Calu3 (cell line): ENCODE data around the gene SMCHD1. TPM values are rescaled to one million over a fixed set of nuclear protein-coding genes. Genes with fewer than 3 reads are reported as not detected.
"Not testable (repeated sequence)": the region's sequence is repeated elsewhere in the genome, so short reads cannot be mapped to it uniquely, and the experiment has no call there.

Experiments used
- BruUV-seq: library from RNA; stranded (reverse); fragments of 400-500 nt; replicated peaks from 2 replicates; lab custom pipeline; 2021; lab: Mats Ljungman, UMichigan
- CTCF ChIA-PET: fragments of 300-600 bp; sonication (Branson Sonifier 250); formaldehyde crosslinking; loops from one replicate; lab custom pipeline; 2022; ENCODE audit warnings: antibody characterized with exemption; lab: Charles Lee
- DNase-seq: peaks from one replicate; pipeline ENCODE4 v3.0.0; 2022
- H3K27ac Mint-ChIP-seq: one replicate; pipeline ENCODE4 v1.8.0; 2022; ENCODE audit warnings: mixed read lengths; ENCODE audit not compliant: unreplicated experiment
- H3K27me3 Mint-ChIP-seq: one replicate; pipeline ENCODE4 v1.8.0; 2022; ENCODE audit warnings: mixed read lengths; ENCODE audit not compliant: unreplicated experiment
- H3K36me3 Mint-ChIP-seq: one replicate; pipeline ENCODE4 v1.8.0; 2022; ENCODE audit warnings: mild to moderate bottlenecking, moderate library complexity, mixed read lengths; ENCODE audit not compliant: insufficient read depth, unreplicated experiment
- H3K4me1 Mint-ChIP-seq: one replicate; pipeline ENCODE4 v1.8.0; 2022; ENCODE audit warnings: mild to moderate bottlenecking, low read depth, mixed read lengths; ENCODE audit not compliant: unreplicated experiment
- H3K4me3 Mint-ChIP-seq: one replicate; pipeline ENCODE4 v1.8.0; 2022; ENCODE audit warnings: mild to moderate bottlenecking, low read depth, moderate library complexity, mixed read lengths; ENCODE audit not compliant: unreplicated experiment
- H3K9me3 Mint-ChIP-seq: one replicate; pipeline ENCODE4 v1.8.0; 2022; ENCODE audit warnings: low read depth, mixed read lengths; ENCODE audit not compliant: unreplicated experiment
- intact Hi-C: fragments of 100-400 bp; cut with micrococcal nuclease; formaldehyde crosslinking; loops from one replicate; pipeline ENCODE4 v1.10.0; 2022; ENCODE audit not compliant: unreplicated experiment
- total RNA-seq: library from RNA; stranded (reverse); gene quantifications from 2 replicates; pipeline ENCODE4 v1.2.3, GENCODE V29; 2022
- TF ChIP-seq, protein P1 (sequence below): fragments of 200-600 bp; IDR thresholded peaks from one replicate; pipeline ENCODE4 v1.8.0; 2022; ENCODE audit warnings: antibody characterized with exemption; ENCODE audit not compliant: unreplicated experiment

Gene SMCHD1
- total RNA-seq, 1 experiment from 2014 or later, result 68.3 TPM

DNA sequence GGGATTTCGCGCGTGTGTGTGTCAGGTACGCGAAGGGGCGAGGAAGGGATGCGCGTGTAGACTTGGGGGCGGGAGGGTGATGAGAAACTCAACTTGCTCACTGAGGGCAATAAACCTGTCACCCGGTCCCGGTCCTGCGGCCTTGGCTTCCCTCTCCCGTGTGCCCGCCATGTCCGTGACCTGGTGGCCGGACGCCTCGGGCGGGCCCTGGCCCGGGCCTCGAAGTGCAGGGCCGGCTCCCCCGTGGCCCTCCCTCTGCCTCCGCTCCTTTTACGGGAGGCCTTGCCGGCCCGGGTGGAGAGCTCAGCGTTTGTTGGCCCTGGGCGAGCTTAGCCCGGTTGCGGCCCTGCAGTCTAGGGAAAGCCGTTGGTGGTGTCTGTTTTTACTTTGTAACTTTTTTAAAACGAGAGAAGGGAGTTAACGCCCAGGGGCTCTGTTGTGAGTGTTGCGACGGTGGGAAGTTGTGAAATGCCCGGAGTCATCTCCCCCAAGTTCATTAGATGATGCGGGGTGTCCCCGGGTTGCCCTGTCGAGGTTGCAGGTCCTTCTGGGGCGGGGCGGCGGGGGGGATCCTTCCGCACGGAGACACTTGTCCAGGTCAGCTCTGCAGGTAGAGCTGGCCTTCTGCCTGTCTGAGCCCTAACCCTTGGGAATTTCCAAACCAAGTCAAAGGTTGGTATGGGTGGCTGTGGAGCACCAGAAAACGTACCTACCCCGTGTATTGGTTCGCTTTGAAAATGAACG lies 883 bp downstream of the SMCHD1 start:
- peak overlapping the region; percentile 95 for H3K27ac Mint-ChIP-seq
- peak overlapping the region; percentile 92 for H3K4me3 Mint-ChIP-seq
- H3K36me3 Mint-ChIP-seq, result peaks cover 44% of the 10 kb centered on the region
- CTCF ChIA-PET, result interaction anchor here (1.0 kb wide), 1 partner anchor 67 kb away, joined by 4 read pairs; no protein-coding TSS in a partner anchor
- TF ChIP-seq, protein P1, sequence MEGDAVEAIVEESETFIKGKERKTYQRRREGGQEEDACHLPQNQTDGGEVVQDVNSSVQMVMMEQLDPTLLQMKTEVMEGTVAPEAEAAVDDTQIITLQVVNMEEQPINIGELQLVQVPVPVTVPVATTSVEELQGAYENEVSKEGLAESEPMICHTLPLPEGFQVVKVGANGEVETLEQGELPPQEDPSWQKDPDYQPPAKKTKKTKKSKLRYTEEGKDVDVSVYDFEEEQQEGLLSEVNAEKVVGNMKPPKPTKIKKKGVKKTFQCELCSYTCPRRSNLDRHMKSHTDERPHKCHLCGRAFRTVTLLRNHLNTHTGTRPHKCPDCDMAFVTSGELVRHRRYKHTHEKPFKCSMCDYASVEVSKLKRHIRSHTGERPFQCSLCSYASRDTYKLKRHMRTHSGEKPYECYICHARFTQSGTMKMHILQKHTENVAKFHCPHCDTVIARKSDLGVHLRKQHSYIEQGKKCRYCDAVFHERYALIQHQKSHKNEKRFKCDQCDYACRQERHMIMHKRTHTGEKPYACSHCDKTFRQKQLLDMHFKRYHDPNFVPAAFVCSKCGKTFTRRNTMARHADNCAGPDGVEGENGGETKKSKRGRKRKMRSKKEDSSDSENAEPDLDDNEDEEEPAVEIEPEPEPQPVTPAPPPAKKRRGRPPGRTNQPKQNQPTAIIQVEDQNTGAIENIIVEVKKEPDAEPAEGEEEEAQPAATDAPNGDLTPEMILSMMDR, result no peak
- BruUV-seq, result no TSS peak
- H3K27me3 Mint-ChIP-seq, result no peaks in the 10 kb centered on the region
- H3K4me1 Mint-ChIP-seq, result peaks cover 9% of the 10 kb centered on the region
- intact Hi-C loops, result loop anchor here (5.0 kb wide), 2 partner anchors 69 to 84 kb away; partner anchors contain the start of genes METTL4 and NDC80
- no peaks in the 10 kb centered on the region for H3K9me3 Mint-ChIP-seq
- peak; percentile 27 for DNase-seq

DNA sequence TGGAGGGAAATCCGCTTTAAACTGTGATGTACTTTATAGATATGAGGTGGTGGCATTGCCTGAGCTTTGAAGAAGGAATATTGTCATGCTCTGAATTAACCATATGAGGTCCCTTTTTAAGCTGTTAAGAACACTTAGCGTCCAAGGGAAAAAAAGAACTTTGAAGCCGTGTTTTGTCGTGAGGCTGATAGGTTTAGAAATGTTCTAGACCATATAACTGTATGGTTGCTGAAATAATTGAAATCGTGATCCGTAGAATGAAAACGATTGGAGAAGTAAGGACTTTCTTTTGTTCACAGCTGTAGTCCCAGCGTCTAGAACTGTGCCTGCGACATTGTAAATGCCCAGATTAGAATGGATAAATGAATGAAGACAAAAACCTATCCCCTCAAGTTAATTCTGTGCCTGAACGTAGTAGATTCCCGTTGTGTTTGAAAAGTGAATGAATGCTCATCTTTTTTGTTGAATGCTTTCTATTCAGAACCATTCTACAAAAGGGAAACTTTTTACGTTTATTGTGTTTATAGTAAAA lies 1.5 kb downstream of the SMCHD1 start:
- Mint-ChIP-seq H3K4me1 (peaks cover 9% of the 10 kb centered on the region), H3K9me3 (no peaks in the 10 kb centered on the region), H3K4me3 (peak overlapping the region; percentile 92), H3K27me3 (no peaks in the 10 kb centered on the region), H3K36me3 (peaks cover 44% of the 10 kb centered on the region), H3K27ac (peak overlapping the region; percentile 95)
- DNase-seq, result no peak
- TSS peak; percentile 40 for BruUV-seq
- TF ChIP-seq, protein P1, result no peak
- intact Hi-C loops, result loop anchor here (5.0 kb wide), 2 partner anchors 70 to 85 kb away; partner anchors contain the start of genes METTL4 and NDC80
- CTCF ChIA-PET, result no interaction called here

DNA sequence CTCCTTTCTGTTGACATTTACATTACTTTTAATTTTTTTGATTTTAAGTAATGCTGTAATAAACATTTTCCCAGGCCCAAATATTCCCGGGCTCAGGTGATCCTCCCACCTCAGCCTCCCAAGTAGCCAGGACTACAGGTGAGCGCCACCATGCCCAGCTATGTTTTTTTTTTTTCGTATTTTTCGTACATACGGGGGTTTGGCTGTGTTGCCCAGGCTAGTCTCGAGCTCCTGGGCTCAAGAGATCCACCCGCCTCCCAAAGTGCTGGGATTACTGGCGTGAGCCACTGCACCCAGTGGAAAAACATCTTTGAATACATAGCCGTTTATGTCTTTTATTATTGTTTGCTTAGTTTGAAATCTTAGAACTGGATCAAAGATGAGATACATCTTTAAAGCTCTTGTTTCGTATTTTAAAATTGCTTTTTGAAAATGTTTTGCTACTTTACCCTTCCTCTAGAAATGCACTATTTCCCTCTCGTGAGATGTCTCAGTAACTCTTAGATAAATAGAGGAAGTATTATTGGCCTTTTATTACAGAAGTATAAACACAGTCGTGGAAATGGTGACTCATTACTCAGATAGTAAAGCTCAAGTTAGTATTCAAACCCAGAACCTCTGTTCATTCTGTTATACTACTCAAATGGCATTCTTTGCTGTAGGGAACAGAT lies 2.4 kb downstream of the SMCHD1 start:
- Mint-ChIP-seq H3K4me3 (peak overlapping the region; percentile 92), H3K9me3 (no peaks in the 10 kb centered on the region), H3K36me3 (peaks cover 44% of the 10 kb centered on the region), H3K27ac (peak overlapping the region; percentile 95), H3K4me1 (peaks cover 9% of the 10 kb centered on the region), H3K27me3 (no peaks in the 10 kb centered on the region)
- intact Hi-C loops, result loop anchor here (5.0 kb wide), 2 partner anchors 71 to 86 kb away; partner anchors contain the start of genes METTL4 and NDC80
- TF ChIP-seq, protein P1, result no peak
- CTCF ChIA-PET, result interaction anchor here (1.0 kb wide), 1 partner anchor 16 kb away, joined by 3 read pairs; no protein-coding TSS in a partner anchor
- no TSS peak for BruUV-seq
- DNase-seq, result no peak

DNA sequence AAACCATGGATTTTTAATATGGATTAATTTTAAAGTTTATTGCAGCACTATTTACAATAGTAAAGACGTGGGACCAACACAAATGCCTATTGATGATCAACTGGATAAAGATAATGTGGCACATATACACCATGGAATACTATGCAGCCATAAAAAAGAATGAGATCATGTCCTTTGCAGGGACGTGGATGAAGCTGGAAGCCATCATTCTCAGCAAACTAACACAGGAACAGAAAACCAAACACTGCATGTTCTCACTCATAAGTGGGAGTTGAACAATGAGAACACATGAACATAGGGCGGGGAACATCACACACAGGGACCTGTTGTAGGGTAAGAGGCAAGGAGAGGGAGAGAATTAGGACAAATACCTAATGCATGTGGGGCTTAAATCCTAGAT lies 5.3 kb downstream of the SMCHD1 start:
- H3K4me3 Mint-ChIP-seq, CTCF ChIA-PET, DNase-seq, intact Hi-C loops, H3K27ac Mint-ChIP-seq, H3K9me3 Mint-ChIP-seq, BruUV-seq, H3K27me3 Mint-ChIP-seq: not testable (repeated sequence)
- H3K4me1 Mint-ChIP-seq, result peaks cover 17% of the 10 kb centered on the region
- H3K36me3 Mint-ChIP-seq, result peaks cover 30% of the 10 kb centered on the region

DNA sequence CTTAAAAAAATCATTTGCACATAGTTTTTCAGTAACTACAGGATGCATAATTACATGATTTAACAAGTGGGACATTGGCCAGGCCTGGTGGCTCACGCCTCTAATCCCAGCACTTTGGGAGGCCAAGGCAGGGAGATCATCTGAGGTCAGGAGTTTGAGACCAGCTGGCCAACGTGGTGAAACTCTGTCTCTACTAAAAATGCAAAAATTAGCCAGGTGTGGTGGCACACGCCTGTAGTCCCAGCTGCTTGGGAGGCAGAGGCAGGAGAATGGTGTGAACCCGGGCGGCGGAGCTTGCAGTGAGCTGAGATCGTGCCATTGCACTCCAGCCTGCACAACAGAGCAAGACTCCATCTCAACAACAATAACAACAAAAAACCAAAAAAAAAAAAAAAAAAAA lies 6.8 kb downstream of the SMCHD1 start:
- BruUV-seq, H3K4me3 Mint-ChIP-seq, DNase-seq, H3K9me3 Mint-ChIP-seq, CTCF ChIA-PET, H3K27me3 Mint-ChIP-seq, H3K27ac Mint-ChIP-seq, intact Hi-C loops: not testable (repeated sequence)
- peaks cover 15% of the 10 kb centered on the region for H3K36me3 Mint-ChIP-seq
- peaks cover 17% of the 10 kb centered on the region for H3K4me1 Mint-ChIP-seq
